H7 (cell line): Measurements from ENCODE around the gene AGAP9. TPM values are rescaled to one million over a fixed set of nuclear protein-coding genes. Genes with fewer than 3 reads are reported as not detected.
"Not testable (repeated sequence)": the region's sequence is repeated elsewhere in the genome, so short reads cannot be mapped to it uniquely, and the experiment has no call there.

Experiments
- DNase-seq: peaks from one replicate; pipeline ENCODE4 v3.0.0; 2012
- H3K27me3 ChIP-seq: 2 replicates; pipeline ENCODE4 v1.6.0; 2011; ENCODE audit warnings: mild to moderate bottlenecking, low read length; ENCODE audit not compliant: control insufficient read depth, insufficient read depth
- H3K36me3 ChIP-seq: replicated peaks from 2 replicates; pipeline ENCODE4 v1.5.1; 2011; ENCODE audit warnings: low read length; ENCODE audit not compliant: control insufficient read depth, insufficient read depth
- H3K4me3 ChIP-seq: 2 replicates; pipeline ENCODE4 v1.5.1; 2011; ENCODE audit warnings: low read depth, mild to moderate bottlenecking, control low read depth, low read length, moderate library complexity; ENCODE audit not compliant: insufficient read depth
- total RNA-seq: library from RNA; depleted of rRNA; stranded (reverse); fragments of >200 nt; shearing (Covaris generic); gene quantifications from 2 replicates; pipeline ENCODE4 v1.2.3, GENCODE V29; 2014; rRNA removed

The AGAP9 gene
- total RNA-seq, 1 experiment from 2014 or later: 3.3 TPM

- no peaks in the 10 kb centered on the region for H3K27me3 ChIP-seq
- no peak overlapping the region for H3K4me3 ChIP-seq
- DNase-seq: no peak
- H3K36me3 ChIP-seq: no peaks in the 10 kb centered on the region
Measured at GRCh38 chr10:47457528-47457820, 66.0 kb downstream of the AGAP9 start.

DNA sequence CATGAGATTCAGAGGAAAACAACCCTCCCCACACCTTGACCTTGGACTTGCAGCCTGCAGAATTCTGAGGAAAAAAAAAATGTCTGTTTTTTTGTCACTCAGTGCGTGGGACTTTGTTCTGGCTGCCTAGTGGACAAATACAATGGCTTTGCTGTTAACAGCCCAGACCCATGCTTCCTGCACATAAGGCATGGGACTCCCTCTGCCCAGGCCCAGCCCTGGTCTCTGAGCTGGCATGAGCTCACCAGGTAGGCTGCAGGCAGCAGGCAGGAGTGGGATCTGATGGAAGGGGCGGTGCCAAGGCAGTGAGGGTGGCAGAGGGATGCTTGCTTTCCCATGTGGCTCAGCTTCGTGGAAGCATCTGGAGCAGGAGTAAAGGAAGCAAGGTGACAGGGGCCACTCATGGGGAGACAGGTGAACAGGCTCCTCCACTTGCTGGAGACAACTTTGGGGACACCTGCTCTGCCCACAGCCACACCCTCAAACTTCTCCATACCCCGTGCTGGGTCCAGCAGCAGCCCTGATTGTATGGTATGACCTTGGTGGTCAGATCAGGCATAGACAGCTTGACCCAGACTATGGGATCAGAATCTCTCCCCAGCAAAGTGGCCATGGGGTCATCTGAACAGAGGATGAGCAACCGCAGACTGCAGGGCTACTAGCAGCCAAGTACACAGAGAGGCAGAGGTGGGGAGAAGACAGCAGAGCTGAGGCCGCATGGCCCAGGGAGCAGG lies 66.5 kb downstream of the AGAP9 start:
- Histone ChIP-seq H3K4me3 (no peak overlapping the region), H3K36me3 (no peaks in the 10 kb centered on the region), H3K27me3 (no peaks in the 10 kb centered on the region)
- DNase-seq: no peak

GRCh38 chr10:47456079-47456785 lies 67.2 kb downstream of the AGAP9 start:
- Histone ChIP-seq H3K4me3 (no peak overlapping the region), H3K27me3 (no peaks in the 10 kb centered on the region), H3K36me3 (no peaks in the 10 kb centered on the region)
- DNase-seq: no peak

DNA sequence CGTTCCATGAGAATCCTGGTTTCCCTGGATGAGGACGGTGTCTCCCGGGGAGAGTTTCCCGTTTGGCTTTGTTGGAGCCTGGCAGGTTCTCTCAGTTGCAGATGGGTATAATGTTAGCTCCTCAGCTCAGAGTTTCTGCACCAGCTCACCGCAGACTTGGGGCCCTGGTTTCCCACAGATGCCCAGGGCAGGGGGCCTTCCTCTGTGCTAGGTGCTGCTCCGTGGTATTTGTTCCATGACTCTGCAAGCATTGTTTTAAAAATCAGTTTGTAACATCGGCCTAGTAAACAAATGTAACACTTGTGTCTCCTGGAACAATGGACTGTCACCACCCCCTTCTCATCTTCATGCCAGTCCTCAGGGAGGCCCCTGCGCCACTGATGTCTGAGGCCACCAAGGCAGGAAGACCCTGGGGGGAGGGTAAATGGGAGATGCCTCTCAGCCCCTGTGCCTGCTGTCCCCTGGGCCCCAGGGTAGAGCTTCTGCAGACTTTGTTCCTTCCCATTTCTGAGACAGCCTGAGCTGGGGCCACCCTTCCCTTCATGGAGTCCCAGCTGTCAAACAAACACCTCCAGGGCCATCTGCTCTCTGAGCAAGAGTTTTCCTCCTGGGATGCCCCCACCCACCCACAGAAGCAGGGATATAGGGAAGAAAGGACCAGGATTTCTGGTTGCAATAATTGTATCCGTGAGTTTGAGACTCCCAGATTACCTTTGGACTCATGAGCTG lies 67.9 kb downstream of the AGAP9 start:
- H3K4me3 ChIP-seq, DNase-seq, H3K27me3 ChIP-seq, H3K36me3 ChIP-seq: not testable (repeated sequence)

DNA sequence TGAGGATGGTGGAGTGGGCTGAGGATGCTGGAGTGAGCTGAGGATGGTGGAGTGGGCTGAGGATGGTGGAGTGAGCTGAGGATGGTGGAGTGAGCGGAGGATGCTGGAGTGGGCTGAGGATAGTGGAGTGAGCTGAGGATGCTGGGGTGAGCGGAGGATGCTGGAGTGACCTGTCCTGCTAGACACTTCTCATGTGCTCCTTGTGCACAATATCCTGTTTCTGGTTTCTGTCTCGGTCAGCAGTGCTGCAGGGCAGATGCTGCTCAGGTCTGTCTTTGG lies 68.7 kb downstream of the AGAP9 start:
- Histone ChIP-seq H3K4me3 (no peak overlapping the region), H3K36me3 (no peaks in the 10 kb centered on the region), H3K27me3 (no peaks in the 10 kb centered on the region)
- DNase-seq: no peak

- Histone ChIP-seq H3K4me3 (no peak overlapping the region), H3K27me3 (no peaks in the 10 kb centered on the region), H3K36me3 (no peaks in the 10 kb centered on the region)
- DNase-seq: peak; percentile 43
Measured at GRCh38 chr10:47454008-47454779, 69.2 kb downstream of the AGAP9 start.

DNA sequence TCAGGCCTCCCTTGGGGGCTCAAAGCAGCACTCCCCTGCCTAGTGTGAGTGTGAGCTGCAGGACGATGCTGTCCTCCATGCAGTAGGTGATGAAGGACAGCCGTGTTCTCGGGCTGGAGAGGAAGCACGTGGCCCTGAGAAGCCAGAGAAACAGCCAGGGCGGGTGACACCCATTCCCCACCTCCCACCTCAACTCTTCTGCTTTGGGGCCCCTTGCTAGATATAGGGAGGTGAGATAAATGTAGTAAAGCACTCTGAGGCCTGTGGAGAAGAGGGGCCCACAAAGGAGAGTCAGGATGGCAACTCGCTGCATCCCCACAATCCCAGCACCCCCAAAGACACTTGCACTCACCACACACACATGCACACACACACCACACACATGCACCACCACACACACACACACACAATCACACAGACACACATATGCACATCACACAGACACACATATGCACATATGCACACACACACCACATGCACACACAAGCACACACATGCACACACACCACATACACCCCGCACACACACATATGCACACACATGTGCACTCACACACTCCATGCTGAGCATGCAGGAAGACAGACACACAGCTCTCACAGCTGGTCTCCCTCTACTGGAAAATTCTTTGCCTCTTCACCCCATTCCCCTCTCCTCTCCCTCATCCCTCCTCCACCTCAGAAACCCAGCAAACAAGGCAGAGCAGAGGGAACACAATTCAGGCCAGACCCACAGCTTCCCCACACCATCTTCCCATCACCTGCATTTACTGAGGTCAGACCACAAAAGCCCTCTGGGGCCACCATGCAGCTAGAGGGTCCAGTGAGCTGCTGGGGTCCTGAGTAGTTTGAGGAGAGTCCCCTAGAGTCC lies 70.1 kb downstream of the AGAP9 start:
- H3K4me3 ChIP-seq: no peak overlapping the region
- no peaks in the 10 kb centered on the region for H3K36me3 ChIP-seq
- no peaks in the 10 kb centered on the region for H3K27me3 ChIP-seq
- peak; percentile 38 for DNase-seq

GRCh38 chr10:47452495-47453140 lies 70.8 kb downstream of the AGAP9 start:
- H3K27me3 ChIP-seq: no peaks in the 10 kb centered on the region
- no peak overlapping the region for H3K4me3 ChIP-seq
- H3K36me3 ChIP-seq: no peaks in the 10 kb centered on the region
- DNase-seq: peak; percentile 73

DNA sequence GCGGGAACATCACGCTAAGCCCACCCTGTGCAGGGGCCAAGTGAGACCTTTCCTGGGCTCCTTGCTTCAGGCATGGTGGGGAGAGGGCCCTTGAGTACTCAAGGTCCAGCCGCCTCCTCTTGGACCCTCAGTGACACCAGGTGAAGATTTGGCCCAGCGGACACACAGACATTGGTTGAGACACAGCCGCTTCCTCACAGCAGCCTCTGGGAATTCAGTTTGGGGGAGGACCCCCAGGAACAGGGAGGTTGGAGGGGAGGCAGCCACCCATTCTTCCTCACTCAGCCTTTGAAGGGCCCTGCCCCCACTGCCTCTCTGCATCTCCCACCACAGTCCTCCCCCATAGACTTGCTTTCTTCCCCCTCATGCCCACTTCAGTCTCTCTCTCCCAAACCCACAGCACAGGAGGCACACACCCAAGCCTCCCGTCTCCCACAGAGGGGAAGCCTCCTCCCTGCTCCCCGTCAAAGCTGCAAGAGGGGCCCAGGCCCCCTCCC lies 71.4 kb downstream of the AGAP9 start:
- Histone ChIP-seq H3K36me3 (no peaks in the 10 kb centered on the region), H3K27me3 (no peaks in the 10 kb centered on the region), H3K4me3 (no peak overlapping the region)
- DNase-seq: peak; percentile 31

Other genes with a start within 250 kb of the AGAP9 start
- not detected in 2 replicates for gene GDF10, start 223.4 kb downstream of the AGAP9 start, total RNA-seq
- gene GDF2, start 201.2 kb downstream of the AGAP9 start, total RNA-seq: not detected in 2 replicates
- not detected in 2 replicates for gene RBP3, start 175.3 kb downstream of the AGAP9 start, total RNA-seq
- 3.0 and 4.5 TPM in 2 replicates for gene ZNF488, start 139.3 kb downstream of the AGAP9 start, total RNA-seq
- gene ANXA8, start 39.5 kb downstream of the AGAP9 start, total RNA-seq: 0.15 TPM in 1 of 2 replicates, not detected in the other
- gene FAM25G, start 31.9 kb downstream of the AGAP9 start, total RNA-seq: not detected in 2 replicates
- 0.78 TPM in 1 of 2 replicates, not detected in the other for gene SYT15B, start 240.0 kb upstream of the AGAP9 start, total RNA-seq